DND-41 (cell line): ENCODE results near the gene LCN12.

ENCODE experiments used
- EZH2 ChIP-seq: IDR thresholded peaks from 3 replicates; pipeline ENCODE4 v1.6.1; 2012; ENCODE audit warnings: borderline replicate concordance, low read depth, mild to moderate bottlenecking, moderate library complexity, low read length, inconsistent platforms; ENCODE audit not compliant: severe bottlenecking
- TF ChIP-seq, protein P1 (sequence below): IDR thresholded peaks from 2 replicates; pipeline ENCODE4 v1.5.1; 2012; ENCODE audit warnings: borderline replicate concordance, low read length, moderate library complexity, mild to moderate bottlenecking; ENCODE audit not compliant: poor library complexity, severe bottlenecking; ENCODE audit errors: extremely low read depth

DNA sequence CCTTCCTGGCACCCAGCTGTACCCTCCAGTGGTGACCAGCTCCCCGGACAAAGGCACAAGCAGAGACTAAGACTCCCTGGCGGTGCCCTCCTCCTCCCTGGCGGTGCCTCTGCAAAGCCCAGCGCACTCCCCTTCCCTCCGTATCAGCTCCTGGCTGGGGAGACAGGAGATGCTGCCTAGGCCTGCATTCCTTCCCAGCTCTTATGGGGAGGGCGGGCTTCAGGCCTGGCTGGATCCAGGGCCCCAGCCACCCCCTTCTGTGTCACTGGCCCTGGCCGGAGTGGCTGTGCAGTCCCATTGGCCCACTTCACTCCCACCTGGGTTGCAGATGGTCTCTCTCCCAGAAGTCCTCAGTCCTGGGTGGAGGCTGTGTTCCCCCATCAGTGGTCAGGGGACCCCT is 6.4 kb downstream of the LCN12 start:
- no peak for TF ChIP-seq EZH2
- TF ChIP-seq, protein P1, sequence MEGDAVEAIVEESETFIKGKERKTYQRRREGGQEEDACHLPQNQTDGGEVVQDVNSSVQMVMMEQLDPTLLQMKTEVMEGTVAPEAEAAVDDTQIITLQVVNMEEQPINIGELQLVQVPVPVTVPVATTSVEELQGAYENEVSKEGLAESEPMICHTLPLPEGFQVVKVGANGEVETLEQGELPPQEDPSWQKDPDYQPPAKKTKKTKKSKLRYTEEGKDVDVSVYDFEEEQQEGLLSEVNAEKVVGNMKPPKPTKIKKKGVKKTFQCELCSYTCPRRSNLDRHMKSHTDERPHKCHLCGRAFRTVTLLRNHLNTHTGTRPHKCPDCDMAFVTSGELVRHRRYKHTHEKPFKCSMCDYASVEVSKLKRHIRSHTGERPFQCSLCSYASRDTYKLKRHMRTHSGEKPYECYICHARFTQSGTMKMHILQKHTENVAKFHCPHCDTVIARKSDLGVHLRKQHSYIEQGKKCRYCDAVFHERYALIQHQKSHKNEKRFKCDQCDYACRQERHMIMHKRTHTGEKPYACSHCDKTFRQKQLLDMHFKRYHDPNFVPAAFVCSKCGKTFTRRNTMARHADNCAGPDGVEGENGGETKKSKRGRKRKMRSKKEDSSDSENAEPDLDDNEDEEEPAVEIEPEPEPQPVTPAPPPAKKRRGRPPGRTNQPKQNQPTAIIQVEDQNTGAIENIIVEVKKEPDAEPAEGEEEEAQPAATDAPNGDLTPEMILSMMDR = no peak
